Activated T-cell treated with anti-CD3 and anti-CD28 coated beads, Interleukin-2, amount 50 U/mL, for 48 hours (primary cell): ENCODE results near the gene PTPN11.
"Not testable (repeated sequence)": the region's sequence is repeated elsewhere in the genome, so short reads cannot be mapped to it uniquely, and the experiment has no call there.

Source experiments
- DNase-seq, 2 experiments: peaks; one replicate each; pipeline ENCODE4 v3.0.0-alpha.2; 2020

PTPN11 gene

DNA sequence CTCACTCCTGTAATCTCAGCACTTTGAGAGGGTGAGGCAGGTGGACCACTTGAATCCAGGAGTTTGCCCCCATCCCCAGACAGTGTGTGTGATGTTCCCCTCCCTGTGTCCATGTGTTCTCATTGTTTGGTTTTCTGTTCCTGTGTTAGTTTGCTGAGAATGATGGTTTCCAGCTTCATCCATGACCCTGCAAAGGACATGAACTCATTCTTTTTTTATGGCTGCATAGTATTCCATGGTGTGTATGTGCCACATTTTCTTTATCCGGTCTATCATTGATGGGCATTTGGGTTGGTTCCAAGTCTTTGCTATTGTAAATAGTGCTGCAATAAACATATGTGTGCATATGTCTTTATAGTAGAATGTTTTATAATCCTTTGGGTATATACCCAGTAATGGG is 38.4 kb downstream of the PTPN11 start:
- not testable (repeated sequence) for DNase-seq

DNA sequence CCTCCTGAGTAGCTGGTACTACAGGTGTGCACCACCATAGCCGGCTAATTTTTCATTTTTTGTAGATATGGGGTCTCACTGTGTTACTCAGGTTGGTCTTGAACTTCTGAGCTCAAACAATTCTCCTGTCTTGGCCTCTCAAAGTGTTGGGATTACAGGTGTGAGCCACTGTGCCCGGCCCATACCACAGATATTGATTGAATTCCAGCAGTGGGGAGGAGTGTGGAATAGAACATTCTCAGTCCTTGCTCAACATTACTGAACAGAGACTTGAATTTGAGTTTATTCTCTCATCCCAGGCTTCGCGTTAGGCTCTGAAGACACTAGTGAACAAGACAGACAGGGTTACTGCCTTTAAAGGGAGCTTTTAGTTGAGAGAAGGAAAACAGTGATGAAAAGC is 39.6 kb downstream of the PTPN11 start:
- no peak for DNase-seq

- no peak for DNase-seq
These were observed 40.0 kb downstream of the PTPN11 start for GRCh38 chr12:112458751-112459150.

DNA sequence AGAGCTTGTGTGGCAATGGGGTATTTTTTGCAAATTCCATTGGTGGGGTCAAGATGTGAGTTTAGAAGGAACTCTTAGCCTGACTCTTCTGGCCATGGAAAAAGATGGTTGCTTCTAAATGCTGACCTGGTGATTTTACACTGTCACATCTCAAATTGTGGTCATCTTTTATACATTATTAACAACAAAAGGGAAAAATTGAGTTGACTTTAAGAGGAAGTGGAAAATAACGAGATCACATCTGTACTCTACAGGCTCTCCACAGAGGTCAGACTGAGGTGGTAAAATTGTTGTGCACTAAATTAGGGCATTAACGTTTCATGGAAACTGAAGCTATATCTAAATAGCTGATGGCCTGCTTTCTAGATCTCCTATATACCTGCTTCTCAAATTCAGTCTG is 44.7 kb downstream of the PTPN11 start:
- no peak for DNase-seq

- no peak for DNase-seq
These were observed 45.9 kb downstream of the PTPN11 start for GRCh38 chr12:112464605-112465004.

DNA sequence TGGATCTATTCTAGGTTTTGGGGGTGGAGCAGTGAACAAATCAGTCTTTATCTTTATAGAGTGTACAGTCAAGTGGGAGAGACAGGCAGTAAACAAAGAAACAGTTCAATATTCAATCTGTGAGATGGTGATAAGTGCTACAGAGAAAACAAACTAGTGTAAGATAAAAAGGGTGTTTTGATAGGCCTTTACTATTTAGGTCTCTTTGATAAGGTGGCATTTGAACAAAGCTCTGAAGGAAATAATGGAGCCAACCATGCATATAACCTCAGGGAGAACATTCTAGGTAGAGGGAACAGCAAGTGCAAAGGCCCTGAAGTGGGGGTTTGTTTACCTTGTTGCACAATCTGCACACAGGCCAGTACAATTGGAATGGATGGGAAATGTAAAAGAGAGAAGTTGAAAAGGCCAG is 47.3 kb downstream of the PTPN11 start:
- DNase-seq, result no peak

DNA sequence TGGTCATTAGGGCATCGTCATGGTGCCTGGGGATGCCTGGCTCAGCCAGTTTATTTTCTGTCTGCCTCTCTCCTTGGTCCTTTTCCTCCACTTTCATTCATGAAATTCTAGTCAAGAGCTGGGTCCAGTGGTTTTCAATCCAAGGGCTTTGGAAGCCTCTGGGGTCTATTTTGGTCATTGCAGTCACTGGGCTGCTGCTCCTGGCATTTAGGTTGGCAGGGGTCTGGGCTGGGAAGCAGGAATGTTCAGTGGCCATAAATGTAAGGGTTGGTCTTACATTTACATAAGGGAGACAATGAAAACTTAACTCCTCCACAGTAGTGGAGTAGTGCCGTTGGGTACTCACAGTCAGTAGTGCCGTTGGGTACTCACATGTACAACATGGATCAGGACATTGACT is 48.1 kb downstream of the PTPN11 start:
- no peak for DNase-seq

DNA sequence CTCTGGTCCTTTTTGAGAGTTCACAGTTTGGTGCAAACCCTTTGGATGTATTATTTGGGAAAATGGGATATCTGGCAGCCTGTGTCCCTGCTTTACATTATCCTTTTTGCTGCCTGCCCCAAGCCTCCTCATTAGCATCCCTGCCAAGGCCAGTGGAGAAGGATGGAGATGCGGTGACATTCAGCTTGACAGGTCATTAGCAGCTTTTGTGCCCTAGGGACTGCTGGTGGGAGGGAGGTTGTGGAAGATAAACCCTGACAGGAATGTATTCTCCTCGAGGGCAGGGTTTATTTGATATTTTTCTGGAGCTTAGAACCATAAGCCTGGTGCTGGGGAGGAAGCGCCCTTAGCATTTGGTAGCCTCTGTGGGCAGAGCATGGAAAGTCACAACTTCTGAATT is 49.3 kb downstream of the PTPN11 start:
- no peak for DNase-seq

DNA sequence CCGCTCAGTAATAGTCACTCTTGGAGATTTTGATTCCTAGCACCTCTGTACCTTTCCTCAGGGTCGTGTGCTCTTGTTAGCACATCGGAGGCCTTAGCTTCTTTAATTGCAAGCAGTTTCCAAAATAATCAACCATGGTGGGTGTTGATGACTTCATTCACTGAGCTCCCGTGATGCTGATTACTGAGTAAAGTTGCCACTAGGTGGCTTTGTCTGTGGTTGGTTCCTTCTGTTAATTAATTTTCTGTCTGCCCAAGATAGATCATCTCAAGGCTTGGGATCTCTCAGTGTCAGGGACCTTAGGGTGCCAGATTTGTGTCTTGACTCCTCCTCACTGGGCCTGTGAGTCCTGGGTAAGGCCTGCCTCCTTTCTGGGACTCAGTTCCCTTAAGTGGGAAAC is 54.3 kb downstream of the PTPN11 start:
- DNase-seq, result no peak

DNA sequence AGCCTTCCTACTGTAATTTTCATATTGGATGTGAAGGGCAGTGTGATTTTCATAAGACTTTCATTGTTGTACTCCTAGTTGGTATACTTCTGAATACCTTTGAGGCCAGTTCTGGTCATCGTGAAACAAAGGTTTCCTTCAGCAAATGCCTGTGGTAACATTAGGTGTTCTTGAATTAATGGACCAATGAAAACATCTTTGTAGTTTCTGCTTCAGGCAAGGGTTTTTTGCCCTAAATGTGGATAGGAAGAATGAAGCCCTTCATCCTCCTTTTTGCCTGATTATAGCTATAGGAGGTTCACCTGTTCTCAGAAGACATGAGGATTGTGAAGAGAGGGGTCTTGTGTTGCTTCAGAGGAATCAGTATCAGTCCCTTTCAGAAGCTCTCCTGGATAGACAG is 60.7 kb downstream of the PTPN11 start:
- no peak for DNase-seq

- no peak for DNase-seq
These were observed 62.2 kb downstream of the PTPN11 start for GRCh38 chr12:112480931-112481330.

DNA sequence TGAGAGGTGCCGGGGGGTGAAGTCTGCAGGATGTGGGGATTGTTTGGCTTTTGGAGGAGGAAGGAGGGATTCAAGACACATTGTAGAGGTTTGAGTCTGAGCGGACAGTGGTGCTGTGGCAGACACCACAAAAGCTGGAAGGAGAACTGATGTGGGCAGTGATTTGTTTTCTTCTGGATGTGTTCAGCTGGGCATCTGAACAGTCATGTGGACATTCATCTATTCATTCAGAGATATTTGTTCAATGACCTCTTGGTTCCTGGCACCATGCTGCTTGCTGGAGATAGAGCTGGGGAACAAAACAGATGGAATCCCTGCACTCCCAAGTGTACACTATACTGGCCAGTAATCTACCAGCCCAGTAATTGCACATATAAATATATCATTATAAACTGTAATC is 64.0 kb downstream of the PTPN11 start:
- DNase-seq, result no peak

DNA sequence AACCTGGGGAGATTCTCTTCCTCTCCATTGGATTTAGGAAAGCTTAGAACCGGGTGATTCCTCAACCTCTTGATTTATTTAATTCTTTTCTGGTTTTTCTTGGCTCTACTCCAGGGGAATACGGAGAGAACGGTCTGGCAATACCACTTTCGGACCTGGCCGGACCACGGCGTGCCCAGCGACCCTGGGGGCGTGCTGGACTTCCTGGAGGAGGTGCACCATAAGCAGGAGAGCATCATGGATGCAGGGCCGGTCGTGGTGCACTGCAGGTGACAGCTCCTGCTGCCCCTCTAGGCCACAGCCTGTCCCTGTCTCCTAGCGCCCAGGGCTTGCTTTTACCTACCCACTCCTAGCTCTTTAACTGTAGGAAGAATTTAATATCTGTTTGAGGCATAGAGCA is 67.6 kb downstream of the PTPN11 start:
- DNase-seq, result no peak

DNA sequence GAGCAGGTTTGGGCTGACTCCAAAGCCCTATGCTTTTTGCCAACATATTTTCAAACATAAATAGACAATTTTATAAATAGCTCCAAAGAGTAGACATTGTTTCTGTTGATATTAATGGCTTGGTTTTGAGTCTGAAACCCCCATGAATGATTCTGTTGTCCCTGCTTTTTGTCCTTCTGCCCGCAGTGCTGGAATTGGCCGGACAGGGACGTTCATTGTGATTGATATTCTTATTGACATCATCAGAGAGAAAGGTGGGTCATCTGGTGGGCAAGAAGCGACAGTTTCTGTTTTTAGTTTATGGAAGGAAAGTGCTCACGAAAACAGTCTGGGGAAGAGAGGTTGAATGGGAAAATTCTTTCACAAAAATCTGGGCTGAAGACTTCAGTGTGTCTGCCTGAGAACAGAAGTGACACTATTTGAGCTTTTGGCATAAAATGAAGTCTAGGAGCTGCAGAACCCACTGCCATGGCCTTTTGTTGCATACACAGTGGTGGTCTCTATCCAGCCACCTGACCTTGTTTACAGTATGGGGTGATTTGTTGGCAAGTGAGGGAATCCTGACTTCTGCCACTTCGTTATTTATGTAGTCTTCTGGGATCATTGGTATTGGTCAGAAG is 69.6 kb downstream of the PTPN11 start:
- no peak for DNase-seq

- no peak for DNase-seq
These were observed 70.7 kb downstream of the PTPN11 start for GRCh38 chr12:112489456-112489855.

- DNase-seq, result peak; percentile 33 to 38
These were observed 77.7 kb downstream of the PTPN11 start for GRCh38 chr12:112496496-112496895.

DNA sequence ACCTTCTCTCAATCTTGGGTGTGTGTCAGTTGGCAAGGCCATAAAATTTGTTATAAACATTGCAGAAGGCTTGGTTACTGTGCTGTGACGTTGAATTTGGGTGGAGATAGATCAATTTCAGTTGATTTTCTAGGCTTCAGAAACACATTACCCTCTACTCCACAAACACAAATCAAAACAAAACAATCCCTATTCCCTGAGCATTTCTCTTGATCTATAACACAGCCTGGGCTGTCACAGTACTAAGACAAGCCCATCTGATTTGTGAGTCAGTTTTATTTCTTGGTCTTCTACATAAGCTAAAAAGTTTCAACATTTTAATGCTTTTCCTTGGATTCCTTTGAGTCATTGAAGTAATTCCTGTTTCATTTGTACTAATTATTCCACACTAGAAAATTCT is 79.8 kb downstream of the PTPN11 start:
- no peak for DNase-seq

- no peak for DNase-seq
These were observed 84.8 kb downstream of the PTPN11 start for GRCh38 chr12:112503512-112503911.

DNA sequence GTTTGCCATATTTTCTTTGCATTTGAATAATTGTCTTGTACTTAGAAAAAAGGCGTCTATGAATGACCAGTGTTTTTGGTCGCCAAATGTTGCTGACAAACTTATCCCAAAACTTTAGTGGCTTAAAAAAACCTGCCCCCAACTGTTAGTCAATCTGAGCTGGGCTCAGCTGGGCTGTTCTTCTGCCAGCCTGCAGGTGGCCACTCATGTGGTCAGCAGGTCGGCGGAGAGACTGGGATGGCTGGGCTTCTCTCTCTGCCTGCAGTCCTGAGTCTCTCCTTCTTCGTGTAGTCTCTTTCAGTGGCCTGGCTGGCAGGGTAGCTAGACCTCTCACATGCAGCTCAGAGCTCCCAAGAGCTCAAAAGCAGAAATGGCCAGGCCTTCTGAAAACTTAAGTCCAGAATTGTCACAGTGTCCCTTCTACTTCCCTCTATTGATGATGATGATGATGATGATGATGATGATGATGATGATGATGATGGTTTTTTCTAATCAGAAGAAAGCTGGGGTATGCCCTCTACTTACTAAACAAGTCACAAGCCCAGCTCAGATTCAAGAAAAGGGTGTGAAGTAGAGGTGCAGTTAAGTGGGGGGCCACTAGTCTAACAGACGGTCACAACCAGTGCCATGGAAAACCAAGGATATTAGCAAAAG is 87.9 kb downstream of the PTPN11 start:
- DNase-seq, result no peak

- no peak for DNase-seq
These were observed 94.7 kb downstream of the PTPN11 start for GRCh38 chr12:112513471-112513870.

DNA sequence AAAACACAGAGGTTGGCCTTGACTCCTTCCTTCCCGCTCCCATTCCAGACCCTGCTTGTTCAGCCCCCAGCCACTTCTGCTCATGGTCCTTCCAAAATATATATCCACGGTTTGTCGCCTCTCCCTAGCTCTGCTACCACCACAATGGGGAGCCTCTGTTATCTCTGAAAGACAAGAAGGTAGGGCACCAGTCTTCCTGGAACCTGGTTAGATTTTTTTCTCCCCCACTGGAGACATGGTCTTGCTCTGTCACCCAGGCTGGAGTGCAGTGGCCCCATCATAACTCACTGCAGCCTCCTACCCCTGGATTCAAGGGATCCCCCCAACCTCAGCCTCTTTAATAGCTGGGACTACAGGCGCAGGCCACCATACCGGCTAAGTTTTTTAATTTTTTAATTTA is 95.7 kb downstream of the PTPN11 start:
- DNase-seq, result no peak

DNA sequence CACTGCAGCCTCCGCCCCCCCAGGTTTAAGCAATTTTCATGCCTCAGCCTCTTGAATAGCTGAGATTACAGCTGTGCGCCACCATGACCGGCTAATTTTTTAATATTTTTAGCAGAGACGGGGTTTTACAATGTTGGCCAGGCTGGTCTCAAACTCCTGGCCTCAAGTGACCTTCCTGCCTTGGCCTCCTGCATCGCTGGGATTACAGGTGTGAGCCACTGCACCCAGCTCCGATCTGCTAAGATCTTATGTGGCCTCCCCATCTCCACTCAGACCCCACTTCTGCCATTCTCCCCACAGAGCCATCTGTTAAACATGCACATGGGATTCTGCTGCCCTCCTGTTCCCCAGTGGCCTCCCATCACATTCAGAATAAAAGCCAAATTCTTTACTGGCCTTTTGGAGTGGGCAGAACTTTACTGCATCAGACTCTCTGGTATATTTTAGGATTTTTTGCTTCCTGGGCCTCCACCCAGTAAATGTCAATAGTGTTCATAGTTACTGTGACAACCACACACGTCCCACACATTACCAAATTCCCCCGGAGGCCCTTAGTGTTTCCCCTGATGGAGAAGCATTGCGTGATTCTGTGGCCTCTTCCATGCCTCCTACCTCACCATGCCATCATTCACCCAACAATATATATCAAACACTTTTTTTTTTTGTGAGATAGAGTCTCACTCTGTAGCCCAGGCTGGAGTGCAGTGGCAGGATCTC is 96.3 kb downstream of the PTPN11 start:
- no peak for DNase-seq

GRCh38 chr12:112515868-112516267 is 97.1 kb downstream of the PTPN11 start:
- DNase-seq, result no peak

DNA sequence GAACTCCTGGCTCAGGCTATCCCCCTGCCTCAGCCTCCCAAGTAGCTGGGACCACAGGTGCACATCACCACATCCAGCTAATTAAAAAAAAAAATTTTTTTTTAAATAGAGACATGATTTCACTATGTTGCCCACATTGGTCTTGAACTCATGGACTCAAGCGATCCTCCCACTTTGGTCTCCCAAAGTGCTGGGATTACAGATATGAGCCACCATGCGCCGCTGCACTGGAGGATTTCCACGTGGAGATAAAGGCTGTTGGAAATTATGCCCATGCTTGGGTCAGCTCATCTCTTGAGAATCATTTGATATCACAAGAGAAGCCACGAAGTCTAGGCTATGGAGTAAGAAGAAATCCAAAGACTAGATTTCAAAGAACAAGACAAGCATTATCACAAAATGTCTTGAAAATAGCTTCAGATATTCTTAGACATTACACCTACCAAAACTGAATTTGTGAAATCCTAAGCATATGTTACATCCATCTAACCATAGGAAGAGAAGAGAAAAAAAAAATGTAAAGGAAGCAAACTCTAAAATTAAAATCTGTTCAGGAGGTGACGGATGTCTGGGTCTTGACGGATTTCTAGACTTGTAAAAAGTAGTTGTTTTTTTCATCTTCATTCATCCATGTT is 99.1 kb downstream of the PTPN11 start:
- DNase-seq, result no peak
